ENCODE results near the gene TALDO1.
A peak's percentile ranks its signal among the peaks of the same experiment; 100 is the strongest.

The TALDO1 gene

GRCh38 chr11:747158-748006, at the start of gene TALDO1:
Gene TALDO1, plus strand, starts transcription at chr11:747464. Its CDS starts 18 bp downstream, at chr11:747482.
- peak; percentile 75 to 77 (median 75) for DNase-seq (ENCODE audit: low read depth in 2 of 3, low spot score in 2 of 3)

- no peak for DNase-seq (ENCODE audit: low read depth in 2 of 3, low spot score in 2 of 3)
Observed at GRCh38 chr11:697811-698311, 49.4 kb upstream of the TALDO1 start.

- no peak for DNase-seq (ENCODE audit: low read depth in 2 of 3, low spot score in 2 of 3)
Observed at GRCh38 chr11:698493-699115, 48.7 kb upstream of the TALDO1 start.

DNA sequence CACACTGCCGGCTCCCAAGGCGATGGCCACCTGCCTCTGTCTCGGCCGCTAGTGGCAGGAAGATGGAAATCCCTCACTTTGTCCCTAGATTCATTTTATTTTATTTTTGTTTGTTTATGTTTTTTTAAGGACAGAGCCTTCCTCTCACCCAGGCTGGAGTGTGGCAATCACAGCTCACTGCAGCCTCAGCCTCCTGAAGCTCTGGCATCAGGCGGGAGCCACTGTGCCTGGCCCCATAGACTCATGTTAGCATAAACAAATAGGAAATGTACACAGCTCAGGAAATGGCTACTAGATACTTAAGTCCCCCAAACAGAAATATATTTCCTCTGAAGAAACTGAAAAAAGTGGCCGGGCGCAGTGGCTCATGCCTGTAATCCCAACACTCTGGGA, 48.2 kb upstream of the TALDO1 start:
- DNase-seq (ENCODE audit: low read depth in 2 of 3, low spot score in 2 of 3), result no peak

DNA sequence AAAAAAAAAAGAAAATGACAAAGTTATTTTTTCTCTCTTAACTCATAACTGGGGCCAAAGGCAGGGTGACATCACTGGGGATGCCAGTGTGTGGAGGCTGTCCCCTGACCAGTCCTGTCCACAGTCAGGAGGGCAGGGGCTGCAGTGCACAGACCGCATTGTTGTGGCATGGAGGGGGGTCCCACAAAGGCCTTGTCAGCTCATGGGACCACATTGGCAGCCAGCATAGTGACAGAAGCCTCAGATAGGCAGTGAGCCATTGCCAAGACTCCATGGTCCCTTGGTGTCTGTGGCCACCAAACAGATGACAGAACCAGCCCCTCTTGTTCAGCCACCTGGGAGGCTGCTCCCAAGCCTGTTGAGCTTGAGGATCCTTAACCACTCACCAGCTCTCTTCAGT, 47.5 kb upstream of the TALDO1 start:
- no peak for DNase-seq (ENCODE audit: low read depth in 2 of 3, low spot score in 2 of 3)

GRCh38 chr11:701741-702461, 45.4 kb upstream of the TALDO1 start:
- DNase-seq (ENCODE audit: low read depth in 2 of 3, low spot score in 2 of 3), result no peak

DNA sequence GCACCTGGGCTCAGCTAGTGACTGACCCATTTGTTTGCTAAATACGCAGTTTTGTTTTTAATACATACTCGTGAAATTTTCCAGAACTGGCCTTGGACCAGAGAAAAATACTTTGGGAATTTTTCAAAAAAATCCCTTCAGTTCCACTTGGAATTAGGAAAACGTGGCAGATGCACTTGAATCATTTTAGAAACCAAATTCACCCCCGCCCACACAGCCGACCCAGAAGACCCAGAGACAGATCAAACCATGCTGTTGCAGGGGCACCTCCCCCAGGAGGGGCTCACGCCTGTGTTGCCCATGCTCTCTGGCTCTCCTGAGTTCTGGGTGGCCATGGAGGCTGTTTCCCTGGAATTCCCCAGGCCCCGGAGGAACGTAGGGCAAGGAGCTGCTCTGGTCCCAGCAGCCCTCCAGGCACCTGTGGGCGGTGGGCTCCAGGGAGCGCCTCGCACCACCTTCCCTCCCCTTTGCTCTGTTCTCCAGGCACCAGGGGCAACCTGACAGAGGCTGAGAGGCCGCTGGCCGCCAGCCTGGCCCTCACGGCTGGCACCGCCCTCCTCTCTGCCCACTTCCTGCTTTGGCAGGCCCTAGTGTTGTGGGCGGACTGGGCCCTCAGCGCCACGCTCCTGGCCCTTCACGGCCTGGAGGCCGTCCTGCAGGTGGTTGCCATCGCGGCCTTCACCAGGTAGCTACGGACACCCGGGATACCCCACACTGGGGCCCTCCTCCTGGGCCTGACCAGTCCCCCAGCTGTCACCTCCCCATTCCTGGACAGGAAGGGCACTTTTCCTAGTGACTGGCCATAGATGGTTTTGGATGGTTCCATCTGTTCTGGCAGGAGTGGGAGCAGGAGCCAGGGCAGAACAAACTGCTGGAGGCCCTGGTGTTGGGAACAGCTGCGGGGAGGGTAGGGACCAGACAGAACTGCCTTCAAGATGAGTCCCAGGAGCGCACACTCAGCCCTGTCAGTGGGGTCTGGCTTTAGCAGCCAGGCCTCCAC, 44.5 kb upstream of the TALDO1 start:
- no peak for DNase-seq (ENCODE audit: low read depth in 2 of 3, low spot score in 2 of 3)

- no peak for DNase-seq (ENCODE audit: low read depth in 2 of 3, low spot score in 2 of 3)
Observed at GRCh38 chr11:703506-703905, 43.8 kb upstream of the TALDO1 start.

DNA sequence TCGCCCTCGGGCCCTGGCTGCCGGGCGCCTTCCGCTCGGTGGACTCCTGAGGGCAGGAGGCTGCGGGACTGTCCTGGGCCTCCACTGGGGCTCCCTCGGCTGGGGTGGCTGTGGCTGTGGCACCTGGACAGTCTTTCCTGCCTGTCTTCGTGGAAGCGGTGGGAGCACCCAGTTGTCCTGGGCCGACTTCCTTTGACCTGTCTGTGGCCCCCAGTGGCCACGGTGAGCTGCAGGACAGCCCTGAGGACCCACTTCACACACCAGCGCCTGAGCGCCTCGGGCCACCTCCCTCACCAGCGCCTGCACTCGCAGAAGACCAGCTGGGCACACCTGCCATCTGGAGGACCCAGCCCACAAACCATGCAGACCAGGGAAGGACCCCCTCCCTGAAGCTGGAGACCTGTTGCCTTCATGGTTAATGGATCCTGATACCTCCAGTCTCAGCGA, 43.0 kb upstream of the TALDO1 start:
- DNase-seq (ENCODE audit: low read depth in 2 of 3, low spot score in 2 of 3), result no peak

- DNase-seq (ENCODE audit: low read depth in 2 of 3, low spot score in 2 of 3), result no peak
Observed at GRCh38 chr11:704781-705645, 42.3 kb upstream of the TALDO1 start.

- no peak for DNase-seq (ENCODE audit: low read depth in 2 of 3, low spot score in 2 of 3)
Observed at GRCh38 chr11:705646-706438, 41.4 kb upstream of the TALDO1 start, which contains the start of gene EPS8L2. Gene EPS8L2, plus strand, starts transcription at chr11:706231. Its CDS starts 3,177 bp downstream, at chr11:709408.

GRCh38 chr11:706439-706956, 40.8 kb upstream of the TALDO1 start:
- no peak for DNase-seq (ENCODE audit: low read depth in 2 of 3, low spot score in 2 of 3)

- DNase-seq (ENCODE audit: low read depth in 2 of 3, low spot score in 2 of 3), result no peak
Observed at GRCh38 chr11:706957-707816, 40.1 kb upstream of the TALDO1 start.

GRCh38 chr11:707817-708420, 39.3 kb upstream of the TALDO1 start:
- no peak for DNase-seq (ENCODE audit: low read depth in 2 of 3, low spot score in 2 of 3)

GRCh38 chr11:708511-708910, 38.8 kb upstream of the TALDO1 start:
- DNase-seq (ENCODE audit: low read depth in 2 of 3, low spot score in 2 of 3), result no peak

DNA sequence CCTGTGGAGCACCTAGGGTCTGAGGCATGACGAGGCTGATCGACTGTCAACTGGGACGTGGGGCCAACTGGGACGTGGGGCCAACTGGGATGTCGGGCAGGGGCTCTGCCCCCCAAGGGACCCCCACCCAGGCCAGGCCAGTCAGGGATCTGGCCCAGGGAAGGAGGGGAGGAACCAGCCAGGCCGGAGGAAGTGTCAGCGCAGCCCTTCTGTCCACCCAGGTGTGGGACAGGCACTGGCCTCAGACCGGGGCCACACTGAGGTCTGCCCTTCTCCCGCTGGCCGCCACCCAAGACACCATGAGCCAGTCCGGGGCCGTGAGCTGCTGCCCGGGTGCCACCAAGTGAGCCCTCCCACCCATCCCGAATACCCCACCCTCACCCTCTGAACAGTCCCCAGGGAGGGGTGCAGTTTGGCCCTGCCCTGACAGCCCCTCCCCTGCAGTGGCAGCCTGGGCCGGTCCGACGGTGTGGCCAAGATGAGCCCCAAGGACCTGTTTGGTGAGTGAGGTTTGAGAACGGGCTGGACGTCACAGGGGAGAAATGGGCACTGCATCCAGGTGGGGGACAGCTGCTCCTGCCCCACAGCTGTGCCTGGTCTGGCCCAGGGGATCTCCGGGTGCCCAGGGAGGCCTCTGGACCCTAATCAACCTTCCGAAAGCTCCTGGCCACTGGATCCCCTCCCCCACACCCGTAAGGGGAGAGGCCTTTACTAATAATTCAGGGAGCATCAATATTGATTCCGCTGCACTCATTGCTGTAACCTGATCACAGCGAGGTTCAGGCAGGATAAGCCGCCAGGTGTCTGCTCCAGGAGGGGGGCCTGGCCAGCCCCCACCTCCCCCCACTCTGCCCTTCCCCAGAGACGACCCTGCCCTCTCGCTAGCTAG, 37.9 kb upstream of the TALDO1 start:
- no peak for DNase-seq (ENCODE audit: low read depth in 2 of 3, low spot score in 2 of 3)

Data from activated CD8-positive, alpha-beta memory T cell treated with anti-CD3 and anti-CD28 coated beads for 48 hours (primary cell).